Stimulated activated memory B cell treated with anti-CD40 and anti-IgM and Interleukin-4, amounts not matched to agents 10 μg/mL and 1 μg/mL and 100 μg/mL, for 72 hours (primary cell): Measurements from ENCODE around the gene MMP23B.

ENCODE experiments used
- ATAC-seq: fragments of 150-1000 bp; cut with Tn5 transposase; 2 replicates; pipeline ENCODE4 v1.10.0; 2021
- H3K27ac Mint-ChIP-seq: one replicate; pipeline ENCODE4 v1.8.0; 2022; ENCODE audit warnings: mild to moderate bottlenecking, mixed read lengths
- H3K27me3 Mint-ChIP-seq: one replicate; pipeline ENCODE4 v1.8.0; 2022; ENCODE audit warnings: mixed read lengths
- H3K36me3 Mint-ChIP-seq: one replicate; pipeline ENCODE4 v1.8.0; 2022; ENCODE audit warnings: mixed read lengths
- H3K4me1 Mint-ChIP-seq: one replicate; pipeline ENCODE4 v1.8.0; 2022; ENCODE audit warnings: mixed read lengths
- H3K4me3 Mint-ChIP-seq: one replicate; pipeline ENCODE4 v1.8.0; 2022; ENCODE audit warnings: mild to moderate bottlenecking, moderate library complexity, mixed read lengths
- H3K9me3 Mint-ChIP-seq: one replicate; pipeline ENCODE4 v1.8.0; 2022; ENCODE audit warnings: mixed read lengths

The MMP23B gene

GRCh38 chr1:1622788-1623094 is 9.2 kb upstream of the MMP23B start:
- H3K27me3 Mint-ChIP-seq: no peaks in the 10 kb centered on the region
- no peak overlapping the region for H3K27ac Mint-ChIP-seq
- no peaks in the 10 kb centered on the region for H3K36me3 Mint-ChIP-seq
- H3K9me3 Mint-ChIP-seq: no peaks in the 10 kb centered on the region
- no peak for ATAC-seq
- H3K4me3 Mint-ChIP-seq: no peak overlapping the region
- H3K4me1 Mint-ChIP-seq: peaks cover 6% of the 10 kb centered on the region

DNA sequence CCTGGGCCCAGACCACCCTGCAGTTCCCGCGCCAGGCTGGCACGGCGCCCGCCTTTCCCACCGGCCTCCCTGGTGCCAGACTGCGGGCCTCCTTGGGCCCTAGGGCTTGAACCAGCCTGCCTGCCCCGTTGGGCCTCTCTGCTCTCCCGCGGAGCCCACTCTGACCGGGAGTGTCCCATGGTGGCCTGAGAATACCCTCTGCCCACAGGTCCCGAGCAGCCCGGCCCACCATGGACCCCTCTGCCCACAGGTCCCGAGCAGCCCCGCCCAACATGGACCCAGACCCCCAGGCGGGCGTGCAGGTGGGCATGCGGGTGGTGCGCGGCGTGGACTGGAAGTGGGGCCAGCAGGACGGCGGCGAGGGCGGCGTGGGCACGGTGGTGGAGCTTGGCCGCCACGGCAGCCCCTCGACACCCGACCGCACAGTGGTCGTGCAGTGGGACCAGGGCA is 8.8 kb upstream of the MMP23B start:
- H3K36me3 Mint-ChIP-seq: no peaks in the 10 kb centered on the region
- H3K9me3 Mint-ChIP-seq: no peaks in the 10 kb centered on the region
- H3K4me3 Mint-ChIP-seq: no peak overlapping the region
- H3K27ac Mint-ChIP-seq: no peak overlapping the region
- H3K4me1 Mint-ChIP-seq: peaks cover 6% of the 10 kb centered on the region
- ATAC-seq: peak; percentile 1
- no peaks in the 10 kb centered on the region for H3K27me3 Mint-ChIP-seq

DNA sequence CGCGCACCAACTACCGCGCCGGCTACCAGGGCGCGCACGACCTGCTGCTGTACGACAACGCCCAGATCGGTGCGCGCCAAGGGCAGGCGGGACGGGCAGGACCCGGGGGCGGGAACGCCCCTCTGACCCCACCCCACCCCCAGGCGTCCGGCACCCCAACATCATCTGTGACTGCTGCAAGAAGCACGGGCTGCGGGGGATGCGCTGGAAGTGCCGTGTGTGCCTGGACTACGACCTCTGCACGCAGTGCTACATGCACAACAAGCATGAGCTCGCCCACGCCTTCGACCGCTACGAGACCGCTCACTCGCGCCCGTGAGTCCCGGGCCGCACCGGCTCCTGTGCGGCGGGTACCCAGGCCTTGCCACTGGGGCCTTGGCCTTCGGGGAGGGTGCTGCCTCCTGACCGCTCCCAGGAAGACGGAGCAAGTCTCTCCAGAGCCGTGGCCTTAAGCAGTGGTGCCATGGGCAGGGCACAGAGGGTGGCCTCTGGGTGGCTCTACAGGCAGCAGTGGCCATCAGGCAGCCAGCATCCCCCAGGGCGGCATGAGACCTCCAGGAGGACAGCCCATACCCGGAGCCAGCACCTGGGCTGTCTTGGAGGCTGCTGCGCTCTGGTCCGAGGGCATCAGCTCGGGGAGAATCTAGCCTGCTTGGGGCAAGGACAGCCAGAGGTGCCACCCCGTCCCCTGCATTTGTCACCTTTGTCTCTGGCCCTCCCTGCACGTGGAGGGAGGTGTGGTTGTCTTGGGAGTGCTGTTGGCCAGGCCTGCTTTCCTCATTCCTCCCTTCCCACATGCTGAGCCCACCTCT is 8.1 kb upstream of the MMP23B start:
- ATAC-seq: peak; percentile 28
- Mint-ChIP-seq H3K4me1 (peaks cover 6% of the 10 kb centered on the region), H3K27ac (no peak overlapping the region), H3K27me3 (no peaks in the 10 kb centered on the region), H3K9me3 (no peaks in the 10 kb centered on the region), H3K4me3 (no peak overlapping the region), H3K36me3 (no peaks in the 10 kb centered on the region)

DNA sequence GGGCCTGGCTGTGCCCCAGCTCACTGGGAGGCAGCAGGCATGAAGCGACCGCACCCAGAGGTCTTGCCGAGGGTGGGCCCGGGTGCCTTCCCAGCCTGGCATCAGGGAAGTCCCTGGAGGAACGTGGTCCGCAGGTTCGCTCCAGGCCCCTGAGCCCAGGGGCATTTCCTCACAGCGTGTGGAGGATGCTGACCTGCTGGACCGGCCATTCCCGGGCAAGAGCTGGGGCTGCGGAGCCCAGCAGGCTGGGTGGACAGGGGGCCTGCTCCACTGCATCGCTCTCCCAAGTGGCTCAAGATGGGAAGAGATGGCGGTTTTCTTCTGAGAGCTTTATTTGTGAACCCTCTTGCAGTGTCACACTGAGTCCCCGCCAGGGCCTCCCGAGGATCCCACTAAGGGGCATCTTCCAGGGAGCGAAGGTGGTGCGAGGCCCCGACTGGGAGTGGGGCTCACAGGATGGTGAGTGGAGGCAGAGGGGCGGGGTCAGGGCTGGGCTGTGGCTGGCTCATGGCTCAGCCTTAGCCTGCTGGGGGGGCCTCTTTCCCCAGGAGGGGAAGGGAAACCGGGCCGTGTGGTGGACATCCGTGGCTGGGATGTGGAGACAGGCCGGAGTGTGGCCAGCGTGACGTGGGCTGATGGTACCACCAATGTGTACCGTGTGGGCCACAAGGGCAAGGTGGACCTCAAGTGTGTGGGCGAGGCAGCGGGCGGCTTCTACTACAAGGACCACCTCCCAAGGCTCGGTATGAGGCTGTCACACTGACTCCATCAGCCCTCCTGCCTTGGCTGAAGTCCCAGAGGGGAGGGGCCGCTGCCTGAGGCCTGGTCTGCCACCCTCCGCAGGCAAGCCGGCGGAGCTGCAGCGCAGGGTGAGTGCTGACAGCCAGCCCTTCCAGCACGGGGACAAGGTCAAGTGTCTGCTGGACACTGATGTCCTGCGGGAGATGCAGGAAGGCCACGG is 7.2 kb upstream of the MMP23B start:
- Mint-ChIP-seq H3K9me3 (no peaks in the 10 kb centered on the region), H3K27ac (no peak overlapping the region), H3K36me3 (no peaks in the 10 kb centered on the region), H3K27me3 (no peaks in the 10 kb centered on the region), H3K4me1 (peaks cover 9% of the 10 kb centered on the region), H3K4me3 (no peak overlapping the region)
- ATAC-seq: no peak

DNA sequence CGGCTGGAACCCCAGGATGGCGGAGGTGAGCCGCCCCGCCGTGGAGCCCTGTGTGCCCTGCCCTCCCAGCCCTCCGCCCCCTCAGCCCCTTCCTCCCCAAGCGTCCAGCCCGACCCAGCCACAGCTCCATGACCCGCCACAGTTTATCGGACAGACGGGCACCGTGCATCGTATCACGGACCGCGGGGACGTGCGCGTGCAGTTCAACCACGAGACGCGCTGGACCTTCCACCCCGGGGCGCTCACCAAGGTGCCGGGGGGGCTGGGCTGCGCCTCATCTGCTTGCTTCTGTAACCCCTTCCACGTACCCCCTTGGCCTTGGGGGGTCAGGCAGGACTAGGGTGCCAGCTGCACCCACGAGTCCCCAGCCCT is 6.6 kb upstream of the MMP23B start:
- Mint-ChIP-seq H3K36me3 (no peaks in the 10 kb centered on the region), H3K4me3 (no peak overlapping the region), H3K27ac (no peak overlapping the region), H3K9me3 (no peaks in the 10 kb centered on the region), H3K4me1 (peaks cover 16% of the 10 kb centered on the region), H3K27me3 (no peaks in the 10 kb centered on the region)
- ATAC-seq: no peak

- Mint-ChIP-seq H3K4me3 (no peak overlapping the region), H3K36me3 (no peaks in the 10 kb centered on the region), H3K9me3 (no peaks in the 10 kb centered on the region), H3K27ac (no peak overlapping the region), H3K27me3 (no peaks in the 10 kb centered on the region), H3K4me1 (peaks cover 18% of the 10 kb centered on the region)
- no peak for ATAC-seq
Observed at GRCh38 chr1:1625824-1626206, 6.2 kb upstream of the MMP23B start.

DNA sequence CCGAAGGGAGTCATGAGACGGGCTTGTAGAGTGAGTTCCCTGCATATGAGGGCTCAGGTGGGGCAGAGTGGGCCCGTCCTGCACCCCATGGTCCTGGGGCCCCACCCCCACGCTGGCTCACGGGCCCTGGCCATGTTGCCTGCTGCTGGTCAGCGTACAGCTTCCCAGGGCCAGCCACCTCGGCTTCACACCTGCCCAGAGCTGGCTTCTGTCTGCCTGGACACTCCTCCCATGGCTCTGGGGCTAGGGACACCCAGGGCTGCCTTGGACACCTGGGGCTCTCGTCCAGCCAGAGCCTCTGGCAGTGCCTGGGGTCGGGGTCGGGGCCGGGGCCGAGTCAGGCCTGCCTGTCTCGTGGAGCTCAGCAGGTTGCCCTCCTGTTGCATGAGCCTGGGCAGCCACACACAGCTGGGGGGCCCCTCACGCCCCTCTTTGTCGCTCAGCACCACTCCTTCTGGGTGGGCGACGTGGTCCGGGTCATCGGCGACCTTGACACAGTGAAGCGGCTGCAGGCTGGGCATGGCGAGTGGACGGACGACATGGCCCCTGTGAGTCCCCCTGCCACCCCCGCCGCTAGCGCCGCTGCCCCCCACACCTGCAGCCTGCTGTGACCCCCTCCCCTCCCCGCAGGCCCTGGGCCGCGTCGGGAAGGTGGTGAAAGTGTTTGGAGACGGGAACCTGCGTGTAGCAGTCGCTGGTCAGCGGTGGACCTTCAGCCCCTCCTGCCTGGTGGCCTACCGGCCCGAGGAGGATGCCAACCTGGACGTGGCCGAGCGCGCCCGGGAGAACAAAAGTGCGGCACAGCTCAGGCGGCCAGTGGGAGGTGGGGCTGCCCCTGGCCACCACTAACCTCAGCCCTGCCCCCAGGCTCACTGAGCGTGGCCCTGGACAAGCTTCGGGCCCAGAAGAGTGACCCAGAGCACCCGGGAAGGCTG is 5.5 kb upstream of the MMP23B start:
- H3K9me3 Mint-ChIP-seq: no peaks in the 10 kb centered on the region
- no peak overlapping the region for H3K27ac Mint-ChIP-seq
- no peaks in the 10 kb centered on the region for H3K36me3 Mint-ChIP-seq
- ATAC-seq: no peak
- H3K4me1 Mint-ChIP-seq: peaks cover 20% of the 10 kb centered on the region
- peaks cover 4% of the 10 kb centered on the region for H3K27me3 Mint-ChIP-seq
- H3K4me3 Mint-ChIP-seq: no peak overlapping the region

- Mint-ChIP-seq H3K4me3 (no peak overlapping the region), H3K36me3 (no peaks in the 10 kb centered on the region), H3K27me3 (peaks cover 9% of the 10 kb centered on the region), H3K4me1 (peaks cover 24% of the 10 kb centered on the region), H3K27ac (no peak overlapping the region), H3K9me3 (no peaks in the 10 kb centered on the region)
- ATAC-seq: no peak
Observed at GRCh38 chr1:1627261-1627828, 4.6 kb upstream of the MMP23B start.

DNA sequence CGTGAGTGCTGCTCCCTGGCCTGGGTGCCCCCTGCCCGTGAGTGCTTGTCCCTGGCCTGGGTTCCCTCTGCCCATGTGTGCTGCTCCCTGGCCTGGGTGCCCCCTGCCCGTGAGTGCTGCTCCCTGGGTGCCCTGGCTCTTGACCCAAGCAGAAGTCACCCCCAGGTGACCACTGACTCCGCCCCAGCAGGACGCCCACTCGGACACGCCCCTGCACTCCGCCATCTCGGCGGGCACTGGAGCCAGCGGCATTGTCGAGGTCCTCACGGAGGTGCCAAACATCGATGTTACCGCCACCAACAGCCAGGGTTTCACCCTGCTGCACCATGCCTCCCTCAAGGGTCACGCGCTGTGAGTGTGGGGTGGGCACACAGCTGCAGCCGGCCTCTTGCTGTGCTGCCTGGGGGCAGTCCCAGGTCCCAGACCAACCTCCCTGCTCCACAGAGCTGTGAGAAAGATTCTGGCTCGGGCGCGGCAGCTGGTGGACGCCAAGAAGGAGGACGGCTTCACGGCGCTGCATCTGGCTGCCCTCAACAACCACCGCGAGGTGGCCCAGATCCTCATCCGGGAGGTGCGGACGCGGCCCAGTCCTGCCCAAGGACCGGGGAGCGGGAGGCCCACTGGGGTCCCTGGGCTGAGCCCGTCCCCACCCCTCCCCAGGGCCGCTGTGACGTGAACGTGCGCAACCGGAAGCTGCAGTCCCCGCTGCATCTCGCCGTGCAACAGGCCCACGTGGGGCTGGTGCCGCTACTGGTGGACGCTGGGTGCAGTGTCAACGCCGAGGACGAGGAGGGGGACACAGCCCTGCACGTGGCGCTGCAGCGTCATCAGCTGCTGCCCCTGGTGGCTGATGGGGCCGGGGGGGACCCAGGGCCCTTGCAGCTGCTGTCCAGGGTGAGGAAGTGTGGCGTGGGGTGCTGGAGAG is 3.9 kb upstream of the MMP23B start:
- Mint-ChIP-seq H3K36me3 (no peaks in the 10 kb centered on the region), H3K27me3 (peaks cover 9% of the 10 kb centered on the region), H3K9me3 (no peaks in the 10 kb centered on the region), H3K4me3 (peak overlapping the region; percentile 34), H3K27ac (no peak overlapping the region), H3K4me1 (peaks cover 24% of the 10 kb centered on the region)
- no peak for ATAC-seq

DNA sequence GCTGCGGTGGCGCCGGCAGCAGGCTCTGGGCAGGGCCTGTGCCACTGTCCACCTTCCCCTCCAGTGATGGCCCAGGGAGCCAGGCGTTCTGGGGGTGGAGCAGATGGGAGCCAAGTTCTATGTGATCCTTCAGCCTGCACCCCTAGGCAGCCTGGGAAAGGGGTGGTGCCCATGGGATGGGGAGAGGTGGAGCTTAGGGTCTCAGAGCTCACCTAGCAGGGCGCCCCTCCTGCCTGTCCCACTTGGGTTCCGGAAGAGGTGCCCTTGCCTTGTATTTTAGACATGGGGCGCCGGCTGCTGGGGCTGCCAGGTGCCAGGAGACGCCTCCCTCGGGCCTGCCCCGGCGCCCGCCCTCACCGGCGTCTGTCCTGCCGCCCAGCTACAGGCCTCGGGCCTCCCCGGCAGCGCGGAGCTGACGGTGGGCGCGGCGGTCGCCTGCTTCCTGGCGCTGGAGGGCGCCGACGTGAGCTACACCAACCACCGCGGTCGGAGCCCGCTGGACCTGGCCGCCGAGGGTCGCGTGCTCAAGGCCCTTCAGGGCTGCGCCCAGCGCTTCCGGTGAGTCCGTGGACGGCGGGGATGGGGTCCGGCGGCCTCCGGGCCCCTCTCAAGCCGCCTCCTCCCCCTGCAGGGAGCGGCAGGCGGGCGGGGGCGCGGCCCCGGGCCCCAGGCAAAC is 3.1 kb upstream of the MMP23B start:
- Mint-ChIP-seq H3K27me3 (peaks cover 9% of the 10 kb centered on the region), H3K27ac (no peak overlapping the region), H3K4me3 (peak overlapping the region; percentile 34), H3K9me3 (no peaks in the 10 kb centered on the region), H3K36me3 (no peaks in the 10 kb centered on the region), H3K4me1 (peaks cover 24% of the 10 kb centered on the region)
- ATAC-seq: no peak

GRCh38 chr1:1629430-1630190 is 2.4 kb upstream of the MMP23B start:
- Mint-ChIP-seq H3K36me3 (no peaks in the 10 kb centered on the region), H3K4me1 (peaks cover 21% of the 10 kb centered on the region), H3K27me3 (peaks cover 9% of the 10 kb centered on the region), H3K9me3 (no peaks in the 10 kb centered on the region), H3K4me3 (peak overlapping the region; percentile 63), H3K27ac (peak overlapping the region; percentile 72)
- peak; percentile 4 for ATAC-seq

GRCh38 chr1:1630191-1630964 is 1.6 kb upstream of the MMP23B start:
- Mint-ChIP-seq H3K9me3 (no peaks in the 10 kb centered on the region), H3K27ac (peak overlapping the region; percentile 72), H3K4me3 (peak overlapping the region; percentile 76), H3K36me3 (no peaks in the 10 kb centered on the region), H3K27me3 (peaks cover 9% of the 10 kb centered on the region), H3K4me1 (peaks cover 18% of the 10 kb centered on the region)
- peak; percentile 83 for ATAC-seq
